Measurements from ENCODE around the gene MKI67. TPM values are rescaled to one million over a fixed set of nuclear protein-coding genes. Genes with fewer than 3 reads are reported as not detected.

Gene MKI67
- total and polyA plus RNA-seq, 2 of the 4 experiments (the other 2 are of a cell fraction): 13.5 to 36.4 TPM

DNA sequence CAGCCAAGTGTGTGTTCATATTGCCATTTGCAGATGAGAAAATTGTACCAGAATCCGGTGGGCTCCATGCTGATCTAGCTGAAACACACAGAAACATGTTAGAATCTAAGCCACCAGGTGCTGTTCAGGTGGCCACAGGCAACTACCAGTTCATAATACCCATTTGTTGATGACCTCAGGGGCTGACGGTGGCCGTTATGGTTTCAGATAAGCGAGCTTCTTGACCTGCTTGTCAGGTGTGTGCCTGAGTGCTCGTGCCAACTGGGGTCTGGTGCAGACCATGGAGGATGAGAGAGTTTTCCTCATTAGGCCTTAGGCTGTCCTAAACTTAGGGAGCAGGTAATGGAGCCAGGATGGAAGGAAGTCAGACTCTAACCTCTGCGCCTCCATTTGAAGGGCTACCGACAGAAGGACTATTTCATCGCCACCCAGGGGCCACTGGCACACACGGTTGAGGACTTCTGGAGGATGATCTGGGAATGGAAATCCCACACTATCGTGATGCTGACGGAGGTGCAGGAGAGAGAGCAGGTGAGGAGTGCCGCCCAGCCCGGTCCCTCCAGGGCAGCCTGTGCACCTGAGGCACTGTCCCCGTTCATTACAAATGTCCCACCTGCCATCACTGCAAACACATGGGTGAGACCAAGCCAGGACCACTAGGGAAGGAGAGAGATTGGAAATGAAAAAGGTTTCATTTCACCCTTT is 53.1 kb downstream of the MKI67 start:
- H3K4me2 ChIP-seq (ENCODE audit: low read depth, low read length): no peak overlapping the region
- no peak overlapping the region for H4K8ac ChIP-seq (ENCODE audit: low read depth in 2 of 2, low read length in 2 of 2)
- H4K5ac ChIP-seq (ENCODE audit: low read depth, low read length): no peak overlapping the region
- H2AK9ac ChIP-seq (replicated peaks; ENCODE audit: low read depth, low read length, poor library complexity): no peak overlapping the region
- WGBS, 2 experiments (ENCODE audit: extremely low coverage in 2 of 2, insufficient read length in 1 of 2): 87% methylated on average over 3 of the region's 14 CpGs; no CpG with 5 or more reads in 1 of the 2 experiments
- no peak overlapping the region for H3K4me3 ChIP-seq (ENCODE audit: insufficient read depth, low read depth, low read length)
- no peaks in the 10 kb centered on the region for H3K9me1 ChIP-seq (ENCODE audit: insufficient read depth, low read length)
- ATAC-seq (ENCODE audit: low read depth) (no peak), DNase-seq (no peak)
- dilution Hi-C loops (cut with HindIII; ENCODE audit: low sequenced_read_pairs, unreplicated experiment): no loop called here
- no peak overlapping the region for H2BK5ac ChIP-seq (ENCODE audit: low read depth, low read length, poor library complexity, severe bottlenecking)
- CTCF ChIA-PET: no interaction called here
- no peaks in the 10 kb centered on the region for H3K4me1 ChIP-seq (ENCODE audit: control insufficient read depth, insufficient read depth, low read length)
- TF ChIP-seq, protein P1, sequence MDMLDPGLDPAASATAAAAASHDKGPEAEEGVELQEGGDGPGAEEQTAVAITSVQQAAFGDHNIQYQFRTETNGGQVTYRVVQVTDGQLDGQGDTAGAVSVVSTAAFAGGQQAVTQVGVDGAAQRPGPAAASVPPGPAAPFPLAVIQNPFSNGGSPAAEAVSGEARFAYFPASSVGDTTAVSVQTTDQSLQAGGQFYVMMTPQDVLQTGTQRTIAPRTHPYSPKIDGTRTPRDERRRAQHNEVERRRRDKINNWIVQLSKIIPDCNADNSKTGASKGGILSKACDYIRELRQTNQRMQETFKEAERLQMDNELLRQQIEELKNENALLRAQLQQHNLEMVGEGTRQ (IDR thresholded peaks at IDR 0.05; ENCODE audit: low read depth, low read length): no peak
- intact Hi-C loops (cut with micrococcal nuclease): no loop called here
- H3K14ac ChIP-seq (replicated peaks; ENCODE audit: low read depth, low read length): no peak overlapping the region
- H2BK20ac ChIP-seq (ENCODE audit: low read depth, low read length): no peak overlapping the region
- POLR2A ChIA-PET (ENCODE audit: unreplicated experiment): no interaction called here
- no peak overlapping the region for H2AFZ ChIP-seq (replicated peaks; ENCODE audit: low read length, poor library complexity)
- no peak overlapping the region for H3K4ac ChIP-seq (ENCODE audit: low read depth, low read length)
- H4K20me1 ChIP-seq (ENCODE audit: insufficient read depth, low read length): no peaks in the 10 kb centered on the region
- H2BK15ac ChIP-seq (ENCODE audit: low read depth, low read length): no peak overlapping the region
- no TSS peak for BruUV-seq (replicated peaks)
- H3K36me3 ChIP-seq (ENCODE audit: control insufficient read depth, insufficient read depth, low read length): no peaks in the 10 kb centered on the region
- H3K9ac ChIP-seq (ENCODE audit: low read depth, low read length): no peak overlapping the region
- no peak overlapping the region for H2AK5ac ChIP-seq (ENCODE audit: low read depth, low read length)
- no peak overlapping the region for H3K56ac ChIP-seq (ENCODE audit: extremely low read depth, insufficient read depth, low read length)
- no peaks in the 10 kb centered on the region for H3K9me3 ChIP-seq (ENCODE audit: control insufficient read depth, insufficient read depth, low read length)
- no peak overlapping the region for H3K23ac ChIP-seq (ENCODE audit: low read depth, low read length)
- H2BK120ac ChIP-seq (ENCODE audit: low read depth, low read length): no peak overlapping the region
- no peaks in the 10 kb centered on the region; the same call in 1 of the 2 replicates for H3K27me3 ChIP-seq (ENCODE audit: control insufficient read depth, insufficient read depth, low read length)
- in situ Hi-C loops (cut with MboI; ENCODE audit: low sequenced_read_pairs): loop anchor here (5.0 kb wide), 1 partner anchor 79 kb away; no protein-coding TSS in a partner anchor
- H3K79me1 ChIP-seq (ENCODE audit: low read depth in 1 of 2, low read length in 2 of 2): no peaks in the 10 kb centered on the region
- no peak overlapping the region for H3K18ac ChIP-seq (ENCODE audit: low read depth, low read length)
- no peak overlapping the region for H3K27ac ChIP-seq (ENCODE audit: insufficient read depth, low read length)
- no peak overlapping the region for H4K91ac ChIP-seq (ENCODE audit: insufficient read depth, low read depth, low read length)
